Measurements from ENCODE around the gene UBE2J1. TPM values are rescaled to one million over a fixed set of nuclear protein-coding genes. Genes with fewer than 3 reads are reported as not detected.

The UBE2J1 gene
- total RNA-seq, 1 donor from 2014 or later: 93.3 TPM

- Histone ChIP-seq H3K9me3 (ENCODE audit: insufficient read depth, low read depth, low read length) (no peaks in the 10 kb centered on the region), H3K27ac (ENCODE audit: low read depth, low read length) (no peak overlapping the region), H3K4me1 (ENCODE audit: insufficient read depth, low read length) (no peaks in the 10 kb centered on the region), H3K4me3 (ENCODE audit: insufficient read depth, low read depth, low read length) (no peak overlapping the region), H3K4me2 (ENCODE audit: low read length) (no peak overlapping the region), H4K20me1 (ENCODE audit: insufficient read depth, low read length) (no peaks in the 10 kb centered on the region), H3K9ac (ENCODE audit: low read length) (no peak overlapping the region), H2AFZ (ENCODE audit: low read depth, low read length) (no peak overlapping the region), H3K36me3 (ENCODE audit: insufficient read depth, low read length) (no peaks in the 10 kb centered on the region), H3K27me3 (ENCODE audit: insufficient read depth, low read length) (no peaks in the 10 kb centered on the region), H3K79me2 (ENCODE audit: insufficient read depth, low read length) (no peaks in the 10 kb centered on the region)
- TF ChIP-seq EZH2 (IDR thresholded peaks at IDR 0.05; ENCODE audit: insufficient read depth, low read length): no peak
- TF ChIP-seq CTCF (IDR thresholded peaks at IDR 0.05; ENCODE audit: insufficient read depth, low read depth, low read length): peak; percentile 43
- Mint-ChIP-seq H3K27ac (ENCODE audit: unreplicated experiment) (no peak overlapping the region), H3K9me3 (ENCODE audit: unreplicated experiment) (no peaks in the 10 kb centered on the region), H3K4me1 (ENCODE audit: low read depth, unreplicated experiment) (no peaks in the 10 kb centered on the region), H3K4me3 (ENCODE audit: unreplicated experiment) (no peak overlapping the region), H3K27me3 (ENCODE audit: low read depth, unreplicated experiment) (no peaks in the 10 kb centered on the region), H3K36me3 (ENCODE audit: low read depth, unreplicated experiment) (no peaks in the 10 kb centered on the region)
- DNase-seq (ENCODE audit: low read depth) (peak; percentile 42), FAIRE-seq (no peak)
Measured at GRCh38 chr6:89368999-89369398, 16.5 kb upstream of the UBE2J1 start.

- no peaks in the 10 kb centered on the region for H3K36me3 Mint-ChIP-seq (ENCODE audit: low read depth, unreplicated experiment)
- H3K4me3 Mint-ChIP-seq (ENCODE audit: unreplicated experiment): peak overlapping the region; percentile 43
- Histone ChIP-seq H3K36me3 (ENCODE audit: insufficient read depth, low read length) (no peaks in the 10 kb centered on the region), H3K27ac (ENCODE audit: low read depth, low read length) (no peak overlapping the region), H3K4me2 (ENCODE audit: low read length) (no peak overlapping the region), H3K9me3 (ENCODE audit: insufficient read depth, low read depth, low read length) (no peaks in the 10 kb centered on the region), H3K27me3 (ENCODE audit: insufficient read depth, low read length) (peaks cover under 1% of the 10 kb centered on the region), H3K79me2 (ENCODE audit: insufficient read depth, low read length) (no peaks in the 10 kb centered on the region), H4K20me1 (ENCODE audit: insufficient read depth, low read length) (no peaks in the 10 kb centered on the region), H3K9ac (ENCODE audit: low read length) (no peak overlapping the region), H3K4me1 (ENCODE audit: insufficient read depth, low read length) (no peaks in the 10 kb centered on the region), H2AFZ (ENCODE audit: low read depth, low read length) (no peak overlapping the region), H3K4me3 (ENCODE audit: insufficient read depth, low read depth, low read length) (no peak overlapping the region)
- no peak for DNase-seq (ENCODE audit: low read depth)
- H3K4me1 Mint-ChIP-seq (ENCODE audit: low read depth, unreplicated experiment): no peaks in the 10 kb centered on the region
- no peak for FAIRE-seq
- H3K9me3 Mint-ChIP-seq (ENCODE audit: unreplicated experiment): no peaks in the 10 kb centered on the region
- TF ChIP-seq CTCF (IDR thresholded peaks at IDR 0.05; ENCODE audit: insufficient read depth, low read depth, low read length) (peak; percentile 89), EZH2 (IDR thresholded peaks at IDR 0.05; ENCODE audit: insufficient read depth, low read length) (no peak)
- no peaks in the 10 kb centered on the region for H3K27me3 Mint-ChIP-seq (ENCODE audit: low read depth, unreplicated experiment)
- H3K27ac Mint-ChIP-seq (ENCODE audit: unreplicated experiment): no peak overlapping the region
Measured at GRCh38 chr6:89368107-89368506, 15.6 kb upstream of the UBE2J1 start.

- Mint-ChIP-seq H3K36me3 (ENCODE audit: low read depth, unreplicated experiment) (no peaks in the 10 kb centered on the region), H3K4me3 (ENCODE audit: unreplicated experiment) (no peak overlapping the region), H3K9me3 (ENCODE audit: unreplicated experiment) (peaks cover 4% of the 10 kb centered on the region), H3K27ac (ENCODE audit: unreplicated experiment) (no peak overlapping the region), H3K4me1 (ENCODE audit: low read depth, unreplicated experiment) (peaks cover 8% of the 10 kb centered on the region), H3K27me3 (ENCODE audit: low read depth, unreplicated experiment) (no peaks in the 10 kb centered on the region)
- H3K4me2 ChIP-seq (ENCODE audit: low read length): no peak overlapping the region
- DNase-seq (ENCODE audit: low read depth) (no peak), FAIRE-seq (no peak)
- no peaks in the 10 kb centered on the region for H3K4me1 ChIP-seq (ENCODE audit: insufficient read depth, low read length)
- peaks cover 3% of the 10 kb centered on the region for H3K27me3 ChIP-seq (ENCODE audit: insufficient read depth, low read length)
- TF ChIP-seq EZH2 (IDR thresholded peaks at IDR 0.05; ENCODE audit: insufficient read depth, low read length) (no peak), CTCF (IDR thresholded peaks at IDR 0.05; ENCODE audit: insufficient read depth, low read depth, low read length) (no peak)
- no peak overlapping the region for H2AFZ ChIP-seq (ENCODE audit: low read depth, low read length)
- H3K4me3 ChIP-seq (ENCODE audit: insufficient read depth, low read depth, low read length): no peak overlapping the region
- no peaks in the 10 kb centered on the region for H3K79me2 ChIP-seq (ENCODE audit: insufficient read depth, low read length)
- H3K27ac ChIP-seq (ENCODE audit: low read depth, low read length): no peak overlapping the region
- no peaks in the 10 kb centered on the region for H3K36me3 ChIP-seq (ENCODE audit: insufficient read depth, low read length)
- no peak overlapping the region for H3K9ac ChIP-seq (ENCODE audit: low read length)
- no peaks in the 10 kb centered on the region for H3K9me3 ChIP-seq (ENCODE audit: insufficient read depth, low read depth, low read length)
- no peaks in the 10 kb centered on the region for H4K20me1 ChIP-seq (ENCODE audit: insufficient read depth, low read length)
Measured at GRCh38 chr6:89364586-89364985, 12.1 kb upstream of the UBE2J1 start.
